IPS-18c (cell line): ENCODE measurements around the gene CSRP2.

ENCODE experiments used
- H3K4me3 ChIP-seq: 2 replicates; pipeline ENCODE4 v1.7.0; 2013; ENCODE audit warnings: low read depth, mild to moderate bottlenecking, low read length, moderate library complexity; ENCODE audit not compliant: insufficient read depth
- H3K9me3 ChIP-seq: one replicate; pipeline ENCODE4 v1.6.1; 2013; ENCODE audit warnings: mild to moderate bottlenecking, low read length, moderate library complexity; ENCODE audit not compliant: control insufficient read depth, insufficient read depth

The CSRP2 gene

GRCh38 chr12:76874027-76874426 is 4.8 kb downstream of the CSRP2 start:
- Histone ChIP-seq H3K9me3 (no peaks in the 10 kb centered on the region), H3K4me3 (no peak overlapping the region)

DNA sequence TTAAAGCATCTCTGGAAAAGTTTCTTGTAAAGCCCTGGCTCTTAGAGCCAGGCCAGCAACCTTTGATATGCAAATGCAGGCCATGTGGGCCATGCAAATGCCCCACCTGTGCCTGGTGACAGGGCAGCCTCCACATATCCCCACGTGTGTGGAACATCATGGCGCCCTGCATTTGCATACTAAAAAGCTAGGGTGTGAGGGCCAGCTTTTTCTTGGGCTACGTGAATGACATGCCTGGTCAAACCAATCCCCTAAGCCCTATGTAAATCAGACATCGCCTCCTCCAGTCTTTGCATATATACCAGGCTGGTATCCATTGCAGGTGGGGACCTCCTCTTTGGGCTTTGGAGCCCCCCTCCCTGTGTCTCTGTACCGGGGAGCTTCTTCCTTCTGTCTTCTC is 6.4 kb downstream of the CSRP2 start:
- Histone ChIP-seq H3K9me3 (no peaks in the 10 kb centered on the region), H3K4me3 (no peak overlapping the region)

GRCh38 chr12:76871742-76872141 is 7.1 kb downstream of the CSRP2 start:
- no peak overlapping the region for H3K4me3 ChIP-seq
- H3K9me3 ChIP-seq, result no peaks in the 10 kb centered on the region

DNA sequence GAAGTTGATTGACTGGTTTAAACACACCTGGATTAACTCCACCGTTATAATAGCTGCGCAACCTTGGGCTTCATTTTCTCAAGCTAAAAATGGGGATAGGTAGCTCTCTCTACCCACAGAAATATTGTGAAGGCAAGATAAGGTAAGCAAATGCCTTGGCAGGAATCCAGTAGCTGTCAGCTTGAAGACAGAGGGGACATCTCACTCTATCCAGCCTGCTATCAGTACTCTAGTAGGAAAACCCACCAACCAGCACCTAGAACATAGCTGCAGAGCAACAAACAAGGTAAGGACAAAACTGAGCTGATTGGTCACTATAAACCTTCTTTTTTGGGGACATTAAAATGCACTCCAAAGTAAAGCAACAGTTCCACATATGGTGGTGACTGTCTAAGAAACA is 7.7 kb downstream of the CSRP2 start:
- H3K9me3 ChIP-seq, result no peaks in the 10 kb centered on the region
- H3K4me3 ChIP-seq, result no peak overlapping the region

GRCh38 chr12:76866726-76867125 is 12.1 kb downstream of the CSRP2 start:
- Histone ChIP-seq H3K4me3 (no peak overlapping the region), H3K9me3 (no peaks in the 10 kb centered on the region)

DNA sequence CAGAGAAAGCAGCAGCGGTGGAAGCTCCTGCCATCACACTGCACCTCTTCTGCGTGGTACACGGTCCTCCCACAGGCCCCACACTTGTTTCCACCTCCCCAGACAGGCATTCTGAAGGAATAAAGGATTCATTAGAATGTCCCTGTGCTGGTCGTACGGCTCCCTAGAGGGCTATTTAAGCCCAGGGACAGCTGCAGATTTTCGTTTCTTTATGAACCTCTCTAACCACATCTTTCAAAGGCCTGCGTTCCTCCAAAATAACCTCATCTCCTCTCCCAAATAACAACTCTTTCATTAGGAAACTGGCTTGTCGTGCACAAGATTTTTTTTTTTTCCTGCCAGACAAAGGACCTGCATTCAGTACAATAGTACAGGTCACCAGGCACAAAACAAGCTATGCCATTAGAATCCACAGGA is 12.7 kb downstream of the CSRP2 start:
- Histone ChIP-seq H3K9me3 (no peaks in the 10 kb centered on the region), H3K4me3 (no peak overlapping the region)

DNA sequence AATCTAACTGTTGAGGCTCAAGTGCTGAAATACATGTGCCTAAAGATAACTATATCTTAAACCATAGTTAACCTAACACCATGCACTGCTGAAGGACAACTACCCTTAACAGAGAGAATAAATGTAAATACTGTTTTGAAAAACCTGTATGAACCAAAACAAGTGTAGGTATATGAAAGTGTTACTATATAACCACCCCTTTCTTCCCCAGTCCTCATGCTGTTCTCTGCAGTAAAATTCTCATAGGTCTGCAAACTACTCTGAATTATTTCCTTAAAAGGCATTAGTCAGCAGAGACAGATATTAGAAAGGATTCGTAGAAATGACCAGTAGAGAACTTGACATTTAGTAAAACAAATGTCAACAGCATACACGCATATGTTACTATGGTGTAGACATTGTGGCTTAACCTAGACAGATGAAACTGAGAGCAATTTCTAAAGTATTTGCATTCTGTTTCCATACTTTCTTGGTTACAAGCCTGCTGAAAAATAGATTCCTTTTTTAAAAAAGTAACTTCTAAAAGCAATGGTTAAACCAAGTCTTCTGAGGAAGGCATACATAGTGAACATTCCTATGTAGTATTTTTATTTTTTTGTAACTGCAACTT is 13.9 kb downstream of the CSRP2 start:
- Histone ChIP-seq H3K4me3 (no peak overlapping the region), H3K9me3 (no peaks in the 10 kb centered on the region)

DNA sequence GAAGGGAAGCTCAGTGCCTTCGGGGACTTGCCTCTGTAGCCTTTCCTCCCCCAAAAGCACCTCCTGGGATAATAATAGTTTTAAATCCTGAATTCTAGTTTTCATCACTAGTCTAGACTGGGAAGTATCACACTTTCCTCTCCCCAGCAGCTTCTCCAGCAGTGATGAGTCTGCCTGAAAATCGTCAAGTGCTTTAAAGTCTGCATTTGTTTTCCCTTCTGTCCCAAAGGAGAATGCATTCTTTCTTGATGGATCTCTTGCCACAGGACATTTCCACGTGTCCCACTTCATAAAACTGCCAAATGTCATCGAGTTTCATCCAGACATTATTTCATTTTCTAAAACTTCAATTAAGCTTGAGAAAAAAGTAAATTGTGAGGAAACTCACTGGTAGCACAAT is 15.0 kb downstream of the CSRP2 start:
- Histone ChIP-seq H3K9me3 (no peaks in the 10 kb centered on the region), H3K4me3 (no peak overlapping the region)

DNA sequence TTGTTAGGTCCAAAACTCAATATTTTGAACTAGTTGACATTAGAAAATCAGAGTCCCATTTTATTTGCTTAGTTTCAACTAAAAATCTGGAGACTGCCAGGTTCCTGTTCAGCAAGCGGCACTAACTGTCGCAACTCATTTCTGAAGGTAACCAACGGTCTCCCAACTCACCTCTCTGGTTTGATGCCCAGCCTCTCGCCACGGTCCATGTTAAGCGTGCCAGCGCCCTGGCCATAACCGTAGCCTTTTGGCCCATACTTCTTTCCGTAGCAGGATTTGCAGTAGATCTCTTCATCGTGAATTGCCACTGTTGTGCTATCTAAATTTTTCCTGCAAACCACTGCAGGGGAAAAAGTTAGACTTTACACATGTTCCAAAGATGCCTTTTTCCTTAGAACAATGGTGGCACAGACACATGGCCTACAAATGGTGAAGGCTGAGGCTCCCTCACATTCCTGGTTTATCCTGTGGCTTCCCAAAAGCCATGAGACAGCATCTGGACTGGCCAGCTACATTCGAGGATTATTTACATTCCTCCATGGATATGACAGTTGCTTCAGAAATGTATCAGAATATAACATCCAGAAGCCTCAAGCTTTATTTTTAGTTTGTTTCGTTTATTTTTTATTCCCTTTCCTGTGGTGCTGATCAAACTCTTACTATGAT is 15.7 kb downstream of the CSRP2 start:
- H3K9me3 ChIP-seq, result no peaks in the 10 kb centered on the region
- H3K4me3 ChIP-seq, result no peak overlapping the region

DNA sequence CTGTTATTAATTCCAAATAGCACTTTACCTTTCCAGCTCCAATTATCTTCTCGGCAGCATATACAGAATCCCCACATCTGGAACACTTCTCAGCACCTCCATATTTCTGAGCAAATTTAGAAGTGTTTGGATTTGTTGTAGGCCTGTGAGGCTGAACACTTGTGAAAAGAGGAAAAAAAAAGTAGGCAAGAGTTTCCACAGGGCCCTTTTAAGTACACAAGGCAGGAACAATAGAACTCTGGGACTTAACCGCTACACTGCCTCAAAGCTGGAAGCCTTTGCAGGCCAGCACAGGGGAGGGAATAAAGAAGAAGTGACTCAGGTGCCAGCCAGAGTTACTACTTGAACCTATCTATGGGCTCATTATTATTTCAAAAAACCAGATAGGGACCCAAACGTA is 18.6 kb downstream of the CSRP2 start:
- H3K9me3 ChIP-seq, result no peaks in the 10 kb centered on the region

GRCh38 chr12:76859611-76860010 is 19.2 kb downstream of the CSRP2 start:
- Histone ChIP-seq H3K9me3 (no peaks in the 10 kb centered on the region), H3K4me3 (no peak overlapping the region)

More for the DNA sequence above, 18.6 kb downstream of the CSRP2 start:
- no peak overlapping the region for H3K4me3 ChIP-seq

DNA sequence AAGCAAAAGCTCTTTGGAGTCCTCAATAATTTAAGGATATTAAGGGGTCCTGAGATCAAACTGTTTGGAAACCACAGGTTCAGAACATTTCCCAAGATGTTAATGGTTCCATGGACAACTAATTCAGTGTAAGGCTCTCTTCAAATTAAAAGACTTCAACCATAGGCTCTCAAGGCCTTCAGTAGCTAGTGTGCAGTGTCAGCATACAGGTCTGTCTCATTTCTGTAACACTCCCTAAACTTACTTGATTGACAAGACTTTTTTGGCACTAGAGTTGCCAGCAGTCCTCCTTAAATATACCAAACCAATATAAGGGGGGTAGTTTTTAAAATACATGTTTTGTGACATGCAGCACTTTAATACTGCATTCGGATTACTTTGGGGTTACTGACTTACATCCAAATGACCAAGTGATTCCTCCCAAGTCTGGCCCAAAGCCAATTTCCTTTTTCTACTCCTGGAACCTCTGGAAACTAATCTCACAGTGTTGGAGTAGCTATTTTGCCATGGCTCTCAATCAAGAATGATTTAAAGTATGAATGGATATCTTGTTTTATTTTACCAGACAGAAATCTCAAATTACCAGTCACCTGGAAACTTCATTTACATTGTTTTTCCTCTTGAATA is 22.7 kb downstream of the CSRP2 start:
- Histone ChIP-seq H3K9me3 (no peaks in the 10 kb centered on the region), H3K4me3 (no peak overlapping the region)

GRCh38 chr12:76855271-76855670 is 23.5 kb downstream of the CSRP2 start:
- Histone ChIP-seq H3K4me3 (no peak overlapping the region), H3K9me3 (no peaks in the 10 kb centered on the region)

- Histone ChIP-seq H3K9me3 (no peaks in the 10 kb centered on the region), H3K4me3 (no peak overlapping the region)
These were observed 26.7 kb downstream of the CSRP2 start for GRCh38 chr12:76852106-76852505.

GRCh38 chr12:76848132-76848531 is 30.7 kb downstream of the CSRP2 start:
- Histone ChIP-seq H3K4me3 (no peak overlapping the region), H3K9me3 (no peaks in the 10 kb centered on the region)

GRCh38 chr12:76847260-76847659 is 31.6 kb downstream of the CSRP2 start:
- Histone ChIP-seq H3K9me3 (no peaks in the 10 kb centered on the region), H3K4me3 (no peak overlapping the region)

DNA sequence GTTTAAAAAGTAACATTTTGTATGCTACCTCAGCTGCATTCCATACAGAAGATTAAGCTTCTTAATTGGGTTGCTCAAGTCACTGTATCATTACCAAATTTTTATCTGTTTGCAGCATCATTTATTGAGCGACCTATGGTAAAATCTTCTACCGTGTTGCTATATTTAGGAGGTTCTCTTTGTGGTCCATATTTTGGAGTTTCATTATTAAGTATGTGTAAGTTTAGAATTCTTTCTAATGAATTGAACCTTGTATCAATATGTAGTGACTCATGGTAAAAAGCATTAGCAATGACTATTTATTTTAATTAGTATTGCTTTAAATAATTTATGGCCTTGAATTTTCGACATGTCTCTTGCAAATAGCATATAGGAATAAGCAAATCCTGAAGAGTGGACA is 42.2 kb downstream of the CSRP2 start:
- Histone ChIP-seq H3K9me3 (no peaks in the 10 kb centered on the region), H3K4me3 (no peak overlapping the region)

GRCh38 chr12:76830436-76830835 is 48.4 kb downstream of the CSRP2 start:
- H3K4me3 ChIP-seq, result no peak overlapping the region
- no peaks in the 10 kb centered on the region for H3K9me3 ChIP-seq
